Measurements from ENCODE around the gene ZNF593OS. TPM values are rescaled to one million over a fixed set of nuclear protein-coding genes. Genes with fewer than 3 reads are reported as not detected.

Gene ZNF593OS
- polyA plus RNA-seq, 1 donor from 2014 or later: not detected

DNA sequence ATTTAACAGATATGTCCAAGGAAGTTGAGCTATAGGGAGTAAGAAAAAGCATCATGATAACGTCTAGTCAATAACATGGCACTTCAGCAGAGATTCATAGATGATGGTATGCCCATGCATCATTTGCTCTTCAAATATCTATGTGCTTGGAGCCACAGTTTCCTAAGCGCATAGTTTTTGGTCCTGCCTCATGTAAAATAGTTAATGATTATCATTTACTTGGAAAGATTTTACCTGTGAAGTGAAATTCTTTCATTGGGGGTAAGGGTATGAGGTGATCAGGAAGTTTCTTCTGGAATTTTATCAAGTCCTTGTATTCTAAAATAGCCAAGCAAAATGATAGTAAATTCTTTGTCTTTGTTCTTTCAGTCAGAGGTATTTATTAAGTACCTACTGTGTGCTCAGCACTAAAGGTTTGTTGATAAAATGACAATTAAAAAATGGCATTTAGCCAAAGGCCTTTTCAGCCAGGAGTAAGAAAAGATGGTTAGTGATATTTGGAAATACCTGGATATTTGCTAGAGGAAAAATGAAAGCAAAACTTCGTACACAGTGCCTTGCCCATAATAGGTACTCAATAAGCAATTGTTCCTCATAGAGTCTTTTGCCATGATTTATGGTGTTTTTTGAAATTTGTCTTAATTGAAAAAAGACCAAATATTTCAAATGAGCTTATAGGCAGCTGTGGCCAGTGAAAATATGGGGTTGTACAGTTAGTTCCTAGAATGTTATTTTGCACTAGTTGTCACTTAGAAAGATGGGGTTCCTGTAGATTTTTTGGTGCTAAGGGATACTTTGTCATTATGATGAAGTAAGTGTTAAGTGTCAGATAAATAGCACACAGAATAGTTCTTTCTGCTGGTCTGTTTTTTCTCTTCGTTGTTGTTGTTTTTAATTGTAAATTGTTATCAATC lies 47.0 kb downstream of the ZNF593OS start:
- H4K20me1 ChIP-seq (ENCODE audit: insufficient read depth): no peaks in the 10 kb centered on the region
- H3K9me3 ChIP-seq (ENCODE audit: low read length): no peaks in the 10 kb centered on the region
- no peaks in the 10 kb centered on the region for H3F3A ChIP-seq (ENCODE audit: insufficient read depth, low read length, poor library complexity, severe bottlenecking)
- H3K27ac ChIP-seq (ENCODE audit: low read length): no peak overlapping the region
- H3K27me3 ChIP-seq (ENCODE audit: insufficient read depth, low read depth, low read length): no peaks in the 10 kb centered on the region
- H3K9ac ChIP-seq (ENCODE audit: low read length): no peak overlapping the region
- no peaks in the 10 kb centered on the region for H3K9me2 ChIP-seq (ENCODE audit: insufficient read depth, low read length)
- no peaks in the 10 kb centered on the region for H3K79me2 ChIP-seq (replicated peaks; ENCODE audit: insufficient read depth, low read length)
- no peak overlapping the region for H3K4me3 ChIP-seq (ENCODE audit: low read length)
- H3K4me2 ChIP-seq (ENCODE audit: low read length): no peak overlapping the region
- no peak overlapping the region for H2AFZ ChIP-seq (ENCODE audit: low read depth, low read length)
- H3K36me3 ChIP-seq (ENCODE audit: insufficient read depth, low read length): peaks cover 6% of the 10 kb centered on the region
- TF ChIP-seq SMC3 (conservative IDR thresholded peaks at IDR 0.05; ENCODE audit: poor library complexity) (no peak), CTCF (IDR thresholded peaks at IDR 0.05; ENCODE audit: poor library complexity, severe bottlenecking) (no peak), TAF1 (IDR thresholded peaks at IDR 0.05; ENCODE audit: low read depth) (no peak), POLR2AphosphoS5 (IDR thresholded peaks at IDR 0.05) (no peak), EP300 (conservative IDR thresholded peaks at IDR 0.05; ENCODE audit: poor library complexity, severe bottlenecking) (no peak), RAD21 (conservative IDR thresholded peaks at IDR 0.05) (no peak)

GRCh38 chr1:26122988-26123973 lies 48.4 kb downstream of the ZNF593OS start:
- H3K4me3 ChIP-seq (ENCODE audit: low read length): no peak overlapping the region
- H3K79me2 ChIP-seq (replicated peaks; ENCODE audit: insufficient read depth, low read length): no peaks in the 10 kb centered on the region
- no peaks in the 10 kb centered on the region for H3F3A ChIP-seq (ENCODE audit: insufficient read depth, low read length, poor library complexity, severe bottlenecking)
- H3K4me2 ChIP-seq (ENCODE audit: low read length): no peak overlapping the region
- H2AFZ ChIP-seq (ENCODE audit: low read depth, low read length): no peak overlapping the region
- no peak overlapping the region for H3K27ac ChIP-seq (ENCODE audit: low read length)
- H3K9me3 ChIP-seq (ENCODE audit: low read length): no peaks in the 10 kb centered on the region
- peaks cover 6% of the 10 kb centered on the region for H3K36me3 ChIP-seq (ENCODE audit: insufficient read depth, low read length)
- H3K27me3 ChIP-seq (ENCODE audit: insufficient read depth, low read depth, low read length): no peaks in the 10 kb centered on the region
- H3K9me2 ChIP-seq (ENCODE audit: insufficient read depth, low read length): no peaks in the 10 kb centered on the region
- H3K9ac ChIP-seq (ENCODE audit: low read length): no peak overlapping the region
- no peak for TF ChIP-seq SMC3 (conservative IDR thresholded peaks at IDR 0.05; ENCODE audit: poor library complexity)
- H4K20me1 ChIP-seq (ENCODE audit: insufficient read depth): no peaks in the 10 kb centered on the region

- TF ChIP-seq RAD21 (conservative IDR thresholded peaks at IDR 0.05) (no peak), SMC3 (conservative IDR thresholded peaks at IDR 0.05; ENCODE audit: poor library complexity) (no peak), TAF1 (IDR thresholded peaks at IDR 0.05; ENCODE audit: low read depth) (no peak), CTCF (IDR thresholded peaks at IDR 0.05; ENCODE audit: poor library complexity, severe bottlenecking) (no peak), MXI1 (conservative IDR thresholded peaks at IDR 0.05; ENCODE audit: poor library complexity, severe bottlenecking) (no peak), POLR2AphosphoS5 (IDR thresholded peaks at IDR 0.05) (no peak), EP300 (conservative IDR thresholded peaks at IDR 0.05; ENCODE audit: poor library complexity, severe bottlenecking) (no peak), EZH2 (IDR thresholded peaks at IDR 0.05; ENCODE audit: borderline replicate concordance, insufficient read depth, low read length, poor library complexity, severe bottlenecking) (no peak)
- TF ChIP-seq, protein P1, sequence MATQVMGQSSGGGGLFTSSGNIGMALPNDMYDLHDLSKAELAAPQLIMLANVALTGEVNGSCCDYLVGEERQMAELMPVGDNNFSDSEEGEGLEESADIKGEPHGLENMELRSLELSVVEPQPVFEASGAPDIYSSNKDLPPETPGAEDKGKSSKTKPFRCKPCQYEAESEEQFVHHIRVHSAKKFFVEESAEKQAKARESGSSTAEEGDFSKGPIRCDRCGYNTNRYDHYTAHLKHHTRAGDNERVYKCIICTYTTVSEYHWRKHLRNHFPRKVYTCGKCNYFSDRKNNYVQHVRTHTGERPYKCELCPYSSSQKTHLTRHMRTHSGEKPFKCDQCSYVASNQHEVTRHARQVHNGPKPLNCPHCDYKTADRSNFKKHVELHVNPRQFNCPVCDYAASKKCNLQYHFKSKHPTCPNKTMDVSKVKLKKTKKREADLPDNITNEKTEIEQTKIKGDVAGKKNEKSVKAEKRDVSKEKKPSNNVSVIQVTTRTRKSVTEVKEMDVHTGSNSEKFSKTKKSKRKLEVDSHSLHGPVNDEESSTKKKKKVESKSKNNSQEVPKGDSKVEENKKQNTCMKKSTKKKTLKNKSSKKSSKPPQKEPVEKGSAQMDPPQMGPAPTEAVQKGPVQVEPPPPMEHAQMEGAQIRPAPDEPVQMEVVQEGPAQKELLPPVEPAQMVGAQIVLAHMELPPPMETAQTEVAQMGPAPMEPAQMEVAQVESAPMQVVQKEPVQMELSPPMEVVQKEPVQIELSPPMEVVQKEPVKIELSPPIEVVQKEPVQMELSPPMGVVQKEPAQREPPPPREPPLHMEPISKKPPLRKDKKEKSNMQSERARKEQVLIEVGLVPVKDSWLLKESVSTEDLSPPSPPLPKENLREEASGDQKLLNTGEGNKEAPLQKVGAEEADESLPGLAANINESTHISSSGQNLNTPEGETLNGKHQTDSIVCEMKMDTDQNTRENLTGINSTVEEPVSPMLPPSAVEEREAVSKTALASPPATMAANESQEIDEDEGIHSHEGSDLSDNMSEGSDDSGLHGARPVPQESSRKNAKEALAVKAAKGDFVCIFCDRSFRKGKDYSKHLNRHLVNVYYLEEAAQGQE (IDR thresholded peaks at IDR 0.05; ENCODE audit: borderline replicate concordance): no peak
Measured at GRCh38 chr1:26121854-26122773, 49.5 kb downstream of the ZNF593OS start.

More at GRCh38 chr1:26121854-26122773, 49.5 kb downstream of the ZNF593OS start:
- Histone ChIP-seq H3K9me3 (ENCODE audit: low read length) (no peaks in the 10 kb centered on the region), H3K9ac (ENCODE audit: low read length) (no peak overlapping the region), H3K9me2 (ENCODE audit: insufficient read depth, low read length) (no peaks in the 10 kb centered on the region), H2AFZ (ENCODE audit: low read depth, low read length) (no peak overlapping the region), H3K4me2 (ENCODE audit: low read length) (no peak overlapping the region), H3K27me3 (ENCODE audit: insufficient read depth, low read depth, low read length) (no peaks in the 10 kb centered on the region), H3K27ac (ENCODE audit: low read length) (no peak overlapping the region), H3K36me3 (ENCODE audit: insufficient read depth, low read length) (peaks cover 6% of the 10 kb centered on the region), H3F3A (ENCODE audit: insufficient read depth, low read length, poor library complexity, severe bottlenecking) (no peaks in the 10 kb centered on the region), H3K79me2 (replicated peaks; ENCODE audit: insufficient read depth, low read length) (no peaks in the 10 kb centered on the region), H3K4me3 (ENCODE audit: low read length) (no peak overlapping the region), H4K20me1 (ENCODE audit: insufficient read depth) (no peaks in the 10 kb centered on the region)

Measured in neural cell (in vitro differentiated cells).